WTC11 (cell line): ENCODE data around the gene MANBA. TPM values are rescaled to one million over a fixed set of nuclear protein-coding genes. Genes with fewer than 3 reads are reported as not detected.

Source experiments
- ATAC-seq: fragments of 200-7000 bp; cut with Tn5 transposase; 2 replicates; pipeline ENCODE4 v1.10.0; 2021; ENCODE audit warnings: mild to moderate bottlenecking, moderate library complexity
- CTCF ChIA-PET: fragments of 300-600 bp; sonication (Branson Sonifier 250); formaldehyde crosslinking; loops from one replicate; lab custom pipeline; 2021; ENCODE audit warnings: antibody characterized with exemption; lab: Charles Lee
- POLR2A ChIA-PET: fragments of 350-600 bp; sonication (Branson Sonifier 250); formaldehyde crosslinking; loops from one replicate; lab custom pipeline; 2021; ENCODE audit warnings: antibody characterized with exemption; lab: Charles Lee
- DNase-seq: peaks from one replicate; pipeline ENCODE4 v3.0.0; 2021; ENCODE audit warnings: low spot score
- H3K27ac Mint-ChIP-seq: 2 replicates; pipeline ENCODE4 v1.8.0; 2021; ENCODE audit warnings: mixed read lengths
- H3K27me3 Mint-ChIP-seq: 2 replicates; pipeline ENCODE4 v1.8.0; 2021; ENCODE audit warnings: low read depth, mild to moderate bottlenecking, moderate library complexity, mixed read lengths
- H3K36me3 Mint-ChIP-seq: 2 replicates; pipeline ENCODE4 v1.8.0; 2021; ENCODE audit warnings: mixed read lengths
- H3K4me1 Mint-ChIP-seq: 2 replicates; pipeline ENCODE4 v1.8.0; 2022; ENCODE audit warnings: mixed read lengths
- H3K4me3 Mint-ChIP-seq: 2 replicates; pipeline ENCODE4 v1.8.0; 2021; ENCODE audit warnings: mild to moderate bottlenecking, moderate library complexity, mixed read lengths
- H3K9me3 Mint-ChIP-seq: 2 replicates; pipeline ENCODE4 v1.8.0; 2021; ENCODE audit warnings: mixed read lengths
- AR ChIP-seq: fragments of 250-450 bp; sonication (Bioruptor Pico); IDR thresholded peaks from 2 replicates; pipeline ENCODE4 v1.9.0; 2021; ENCODE audit warnings: mild to moderate bottlenecking
- ATF6 ChIP-seq: sonication (generic); formaldehyde crosslinking; IDR thresholded peaks from 2 replicates; pipeline ENCODE4 v1.8.1; 2023; ENCODE audit warnings: mild to moderate bottlenecking, missing genetic modification reagents
- CBFB ChIP-seq: sonication (generic); formaldehyde crosslinking; IDR thresholded peaks from 2 replicates; pipeline ENCODE4 v1.8.1; 2022; ENCODE audit warnings: mild to moderate bottlenecking, low read depth, missing genetic modification reagents
- JUN ChIP-seq: sonication (generic); formaldehyde crosslinking; IDR thresholded peaks from 2 replicates; pipeline ENCODE4 v1.8.0; 2023; ENCODE audit warnings: mild to moderate bottlenecking, missing genetic modification reagents
- MYBL2 ChIP-seq: sonication (generic); formaldehyde crosslinking; IDR thresholded peaks from 2 replicates; pipeline ENCODE4 v1.8.1; 2023; ENCODE audit warnings: mild to moderate bottlenecking, moderate library complexity, missing genetic modification reagents
- NFATC4 ChIP-seq: fragments of 250-450 bp; sonication (Bioruptor Pico); IDR thresholded peaks from 2 replicates; pipeline ENCODE4 v1.9.0; 2021; ENCODE audit warnings: mild to moderate bottlenecking
- NR1H2 ChIP-seq: sonication (generic); formaldehyde crosslinking; IDR thresholded peaks from 2 replicates; pipeline ENCODE4 v1.9.0; 2021; ENCODE audit warnings: mild to moderate bottlenecking, moderate library complexity, missing genetic modification reagents
- NR3C1 ChIP-seq: sonication (generic); formaldehyde crosslinking; conservative IDR thresholded peaks from 2 replicates; pipeline ENCODE4 v1.8.1; 2023; ENCODE audit warnings: low read depth, mild to moderate bottlenecking, missing genetic modification reagents
- OVOL2 ChIP-seq: fragments of 250-450 bp; sonication (Bioruptor Pico); IDR thresholded peaks from 2 replicates; pipeline ENCODE4 v1.9.0; 2021; ENCODE audit warnings: mild to moderate bottlenecking, borderline replicate concordance
- PRRX2 ChIP-seq: fragments of 250-450 bp; sonication (Bioruptor Pico); IDR thresholded peaks from 2 replicates; pipeline ENCODE4 v1.8.0; 2021; ENCODE audit warnings: mild to moderate bottlenecking
- SMAD3 ChIP-seq: sonication (generic); formaldehyde crosslinking; IDR thresholded peaks from 2 replicates; pipeline ENCODE4 v1.8.0; 2022; ENCODE audit warnings: missing genetic modification reagents, mild to moderate bottlenecking, borderline replicate concordance
- SOX15 ChIP-seq: fragments of 250-450 bp; sonication (Bioruptor Pico); IDR thresholded peaks from 2 replicates; pipeline ENCODE4 v1.9.0; 2021; ENCODE audit warnings: mild to moderate bottlenecking
- STAT6 ChIP-seq: sonication (generic); formaldehyde crosslinking; conservative IDR thresholded peaks from 2 replicates; pipeline ENCODE4 v1.8.1; 2023; ENCODE audit warnings: mild to moderate bottlenecking, low read depth, missing genetic modification reagents, moderate library complexity
- TCF7 ChIP-seq: sonication (generic); formaldehyde crosslinking; IDR thresholded peaks from 2 replicates; pipeline ENCODE4 v1.8.0; 2022; ENCODE audit warnings: mild to moderate bottlenecking, low read depth, missing genetic modification reagents, moderate library complexity
- ZNF121 ChIP-seq: sonication (generic); formaldehyde crosslinking; IDR thresholded peaks from 2 replicates; pipeline ENCODE4 v1.8.0; 2023; ENCODE audit warnings: missing genetic modification reagents
- ZNF219 ChIP-seq: sonication (generic); formaldehyde crosslinking; IDR thresholded peaks from 2 replicates; pipeline ENCODE4 v1.8.0; 2023; ENCODE audit warnings: missing genetic modification reagents, mild to moderate bottlenecking, borderline replicate concordance
- ZNF232 ChIP-seq: sonication (generic); formaldehyde crosslinking; IDR thresholded peaks from 2 replicates; pipeline ENCODE4 v1.8.0; 2022; ENCODE audit warnings: mild to moderate bottlenecking, missing genetic modification reagents
- ZNF317 ChIP-seq: sonication (generic); formaldehyde crosslinking; IDR thresholded peaks from 2 replicates; pipeline ENCODE4 v1.8.1; 2023; ENCODE audit warnings: low read depth, mild to moderate bottlenecking, moderate library complexity, missing genetic modification reagents, borderline replicate concordance
- ZNF423 ChIP-seq: fragments of 250-450 bp; sonication (Bioruptor Pico); IDR thresholded peaks from 2 replicates; pipeline ENCODE4 v2.1.2; 2022; ENCODE audit warnings: mild to moderate bottlenecking, moderate library complexity
- total RNA-seq: library from RNA; stranded (reverse); gene quantifications from 3 replicates; pipeline ENCODE4 v1.2.3, GENCODE V29; 2021
- TF ChIP-seq, protein P1 (sequence below): sonication (generic); formaldehyde crosslinking; IDR thresholded peaks from 2 replicates; pipeline ENCODE4 v1.8.0; 2022; ENCODE audit warnings: mild to moderate bottlenecking, missing genetic modification reagents
- TF ChIP-seq, protein P2 (sequence below): sonication (generic); formaldehyde crosslinking; IDR thresholded peaks from 2 replicates; pipeline ENCODE4 v1.8.1; 2022; ENCODE audit warnings: missing genetic modification reagents, borderline replicate concordance
- TF ChIP-seq, protein P3 (sequence below): sonication (generic); formaldehyde crosslinking; IDR thresholded peaks from 2 replicates; pipeline ENCODE4 v1.8.0; 2023; ENCODE audit warnings: missing genetic modification reagents
- TF ChIP-seq, protein P4 (sequence below): sonication (generic); formaldehyde crosslinking; IDR thresholded peaks from 2 replicates; pipeline ENCODE4 v1.8.0; 2022; ENCODE audit warnings: mild to moderate bottlenecking, missing genetic modification reagents

MANBA gene
- total RNA-seq, 1 experiment from 2014 or later = 35.1 TPM

GRCh38 chr4:102675141-102675540 is 85.6 kb downstream of the MANBA start:
- Mint-ChIP-seq H3K27ac (no peak overlapping the region), H3K9me3 (peaks cover 10% of the 10 kb centered on the region), H3K36me3 (peaks cover 20% of the 10 kb centered on the region), H3K4me1 (peaks cover 10% of the 10 kb centered on the region; the same call in 1 of the 2 replicates), H3K27me3 (no peaks in the 10 kb centered on the region), H3K4me3 (no peak overlapping the region)
- no peak for ATAC-seq
- TF ChIP-seq, protein P1, sequence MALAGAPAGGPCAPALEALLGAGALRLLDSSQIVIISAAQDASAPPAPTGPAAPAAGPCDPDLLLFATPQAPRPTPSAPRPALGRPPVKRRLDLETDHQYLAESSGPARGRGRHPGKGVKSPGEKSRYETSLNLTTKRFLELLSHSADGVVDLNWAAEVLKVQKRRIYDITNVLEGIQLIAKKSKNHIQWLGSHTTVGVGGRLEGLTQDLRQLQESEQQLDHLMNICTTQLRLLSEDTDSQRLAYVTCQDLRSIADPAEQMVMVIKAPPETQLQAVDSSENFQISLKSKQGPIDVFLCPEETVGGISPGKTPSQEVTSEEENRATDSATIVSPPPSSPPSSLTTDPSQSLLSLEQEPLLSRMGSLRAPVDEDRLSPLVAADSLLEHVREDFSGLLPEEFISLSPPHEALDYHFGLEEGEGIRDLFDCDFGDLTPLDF (CRISPR knock-in tag) = no peak
- TF ChIP-seq JUN (CRISPR knock-in tag) (no peak), ZNF232 (CRISPR knock-in tag) (no peak), SOX15 (CRISPR knock-in tag) (no peak), CBFB (no peak), MYBL2 (CRISPR knock-in tag) (no peak), ZNF121 (CRISPR knock-in tag) (no peak), ZNF219 (CRISPR knock-in tag) (no peak)
- TF ChIP-seq, protein P2, sequence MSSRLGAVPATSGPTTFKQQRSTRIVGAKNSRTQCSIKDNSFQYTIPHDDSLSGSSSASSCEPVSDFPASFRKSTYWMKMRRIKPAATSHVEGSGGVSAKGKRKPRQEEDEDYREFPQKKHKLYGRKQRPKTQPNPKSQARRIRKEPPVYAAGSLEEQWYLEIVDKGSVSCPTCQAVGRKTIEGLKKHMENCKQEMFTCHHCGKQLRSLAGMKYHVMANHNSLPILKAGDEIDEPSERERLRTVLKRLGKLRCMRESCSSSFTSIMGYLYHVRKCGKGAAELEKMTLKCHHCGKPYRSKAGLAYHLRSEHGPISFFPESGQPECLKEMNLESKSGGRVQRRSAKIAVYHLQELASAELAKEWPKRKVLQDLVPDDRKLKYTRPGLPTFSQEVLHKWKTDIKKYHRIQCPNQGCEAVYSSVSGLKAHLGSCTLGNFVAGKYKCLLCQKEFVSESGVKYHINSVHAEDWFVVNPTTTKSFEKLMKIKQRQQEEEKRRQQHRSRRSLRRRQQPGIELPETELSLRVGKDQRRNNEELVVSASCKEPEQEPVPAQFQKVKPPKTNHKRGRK (CRISPR knock-in tag) = no peak
- TF ChIP-seq, protein P3, sequence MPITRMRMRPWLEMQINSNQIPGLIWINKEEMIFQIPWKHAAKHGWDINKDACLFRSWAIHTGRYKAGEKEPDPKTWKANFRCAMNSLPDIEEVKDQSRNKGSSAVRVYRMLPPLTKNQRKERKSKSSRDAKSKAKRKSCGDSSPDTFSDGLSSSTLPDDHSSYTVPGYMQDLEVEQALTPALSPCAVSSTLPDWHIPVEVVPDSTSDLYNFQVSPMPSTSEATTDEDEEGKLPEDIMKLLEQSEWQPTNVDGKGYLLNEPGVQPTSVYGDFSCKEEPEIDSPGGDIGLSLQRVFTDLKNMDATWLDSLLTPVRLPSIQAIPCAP (CRISPR knock-in tag) = no peak
- POLR2A ChIA-PET = interaction anchor here (0.6 kb wide), 1 partner anchor 1236 kb away, joined by 8 read pairs; no protein-coding TSS in a partner anchor
- CTCF ChIA-PET = no interaction called here
- no peak for DNase-seq

GRCh38 chr4:102667001-102667400 is 93.8 kb downstream of the MANBA start:
- no peak for DNase-seq
- no peak overlapping the region for H3K4me3 Mint-ChIP-seq
- CTCF ChIA-PET = no interaction called here
- H3K36me3 Mint-ChIP-seq = peaks cover 26% of the 10 kb centered on the region
- no peak for TF ChIP-seq ZNF423
- no peak for TF ChIP-seq PRRX2 (CRISPR knock-in tag)
- TF ChIP-seq SMAD3 (CRISPR knock-in tag) = no peak
- TF ChIP-seq ZNF317 (CRISPR knock-in tag) = no peak
- TF ChIP-seq NR3C1 = no peak
- TF ChIP-seq, protein P4, sequence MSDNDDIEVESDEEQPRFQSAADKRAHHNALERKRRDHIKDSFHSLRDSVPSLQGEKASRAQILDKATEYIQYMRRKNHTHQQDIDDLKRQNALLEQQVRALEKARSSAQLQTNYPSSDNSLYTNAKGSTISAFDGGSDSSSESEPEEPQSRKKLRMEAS (CRISPR knock-in tag) = no peak
- no peak for TF ChIP-seq TCF7
- no peak for TF ChIP-seq NR1H2 (CRISPR knock-in tag)
- TF ChIP-seq NFATC4 = no peak
- no peak for TF ChIP-seq STAT6 (CRISPR knock-in tag)
- no peak for TF ChIP-seq AR (CRISPR knock-in tag)
- TF ChIP-seq OVOL2 (CRISPR knock-in tag) = no peak
- TF ChIP-seq ATF6 (CRISPR knock-in tag) = no peak
- TF ChIP-seq, all 79 proteins: peak for 0
- Mint-ChIP-seq H3K9me3 (no peaks in the 10 kb centered on the region), H3K27me3 (no peaks in the 10 kb centered on the region), H3K27ac (no peak overlapping the region), H3K4me1 (no peaks in the 10 kb centered on the region)
- no peak for ATAC-seq
- POLR2A ChIA-PET = no interaction called here
